Measurements from ENCODE around the gene PKD1L1.

PKD1L1 gene

DNA sequence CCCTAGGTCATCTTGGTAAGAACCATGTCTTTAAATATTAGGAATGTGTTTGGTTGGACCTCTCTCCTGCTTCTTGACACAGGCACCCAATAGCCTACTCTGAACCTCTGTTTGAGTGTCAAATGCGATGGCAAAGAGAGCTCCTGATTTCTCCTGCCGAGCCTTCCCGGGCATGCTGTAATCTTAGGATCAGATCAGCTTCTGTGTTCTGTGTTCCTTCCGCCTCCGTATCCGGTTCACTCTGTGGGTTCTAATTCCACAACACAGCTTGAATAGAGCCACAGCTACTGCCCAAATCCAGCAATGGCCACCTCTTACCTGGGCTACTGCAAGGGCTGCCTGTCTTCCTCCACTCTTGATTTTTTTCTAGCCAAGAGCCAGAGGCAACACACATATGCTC, 201.1 kb downstream of the PKD1L1 start:
- TF ChIP-seq ZC3H10 (CRISPR knock-in tag; IDR thresholded peaks at IDR 0.05) = no peak
- TF ChIP-seq OSR1 (CRISPR knock-in tag; IDR thresholded peaks at IDR 0.05) = no peak
- no peak for TF ChIP-seq PPARA (CRISPR knock-in tag; IDR thresholded peaks at IDR 0.05; ENCODE audit: borderline replicate concordance)
- TF ChIP-seq GLIS3 (CRISPR knock-in tag; IDR thresholded peaks at IDR 0.05) = no peak
- no peak for TF ChIP-seq TOX (CRISPR knock-in tag; IDR thresholded peaks at IDR 0.05; ENCODE audit: borderline replicate concordance)
- TF ChIP-seq ISL1 (CRISPR knock-in tag; IDR thresholded peaks at IDR 0.05) = no peak
- no peak for TF ChIP-seq BACH2 (CRISPR knock-in tag; IDR thresholded peaks at IDR 0.05; ENCODE audit: borderline replicate concordance)
- TF ChIP-seq CSDC2 (CRISPR knock-in tag; IDR thresholded peaks at IDR 0.05) = no peak
- TF ChIP-seq RARB (CRISPR knock-in tag; IDR thresholded peaks at IDR 0.05) = no peak
- no peak for TF ChIP-seq TCF4 (CRISPR knock-in tag; IDR thresholded peaks at IDR 0.05; ENCODE audit: borderline replicate concordance)
- TF ChIP-seq ZFP30 (CRISPR knock-in tag; IDR thresholded peaks at IDR 0.05) = no peak
- TF ChIP-seq ESRRG (CRISPR knock-in tag; IDR thresholded peaks at IDR 0.05) = no peak
- TF ChIP-seq, protein P1, sequence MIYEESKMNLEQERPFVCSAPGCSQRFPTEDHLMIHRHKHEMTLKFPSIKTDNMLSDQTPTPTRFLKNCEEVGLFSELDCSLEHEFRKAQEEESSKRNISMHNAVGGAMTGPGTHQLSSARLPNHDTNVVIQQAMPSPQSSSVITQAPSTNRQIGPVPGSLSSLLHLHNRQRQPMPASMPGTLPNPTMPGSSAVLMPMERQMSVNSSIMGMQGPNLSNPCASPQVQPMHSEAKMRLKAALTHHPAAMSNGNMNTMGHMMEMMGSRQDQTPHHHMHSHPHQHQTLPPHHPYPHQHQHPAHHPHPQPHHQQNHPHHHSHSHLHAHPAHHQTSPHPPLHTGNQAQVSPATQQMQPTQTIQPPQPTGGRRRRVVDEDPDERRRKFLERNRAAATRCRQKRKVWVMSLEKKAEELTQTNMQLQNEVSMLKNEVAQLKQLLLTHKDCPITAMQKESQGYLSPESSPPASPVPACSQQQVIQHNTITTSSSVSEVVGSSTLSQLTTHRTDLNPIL (CRISPR knock-in tag; IDR thresholded peaks at IDR 0.05; ENCODE audit: low read depth) = no peak
- no peak for TF ChIP-seq ARNTL (CRISPR knock-in tag; IDR thresholded peaks at IDR 0.05; ENCODE audit: borderline replicate concordance, low read depth)
- ATAC-seq = no peak; the same call in 2 of the 3 replicates

DNA sequence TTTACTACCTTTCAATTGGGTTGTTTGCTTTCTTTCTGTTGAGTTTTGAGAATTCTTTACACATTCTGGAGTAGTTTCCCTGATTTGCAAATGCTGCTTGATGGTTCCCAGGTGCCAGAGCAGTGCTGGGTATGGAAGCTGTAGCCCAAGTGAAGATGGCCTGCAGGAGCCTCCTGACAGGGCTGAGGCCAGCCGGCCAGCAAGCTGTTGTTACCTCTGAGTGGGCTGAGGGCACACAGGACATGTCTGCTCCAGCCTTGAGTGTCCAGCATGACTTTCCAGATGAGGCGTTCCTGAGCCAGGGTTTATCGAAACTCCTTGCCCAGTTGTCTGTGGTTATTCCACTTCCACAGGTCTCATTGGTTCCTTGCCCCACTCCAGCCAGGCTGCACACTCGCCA, 201.8 kb downstream of the PKD1L1 start:
- ATAC-seq = no peak
- no peak for TF ChIP-seq RARB (CRISPR knock-in tag; IDR thresholded peaks at IDR 0.05)
- TF ChIP-seq, protein P1 (CRISPR knock-in tag; IDR thresholded peaks at IDR 0.05; ENCODE audit: low read depth) = no peak
- no peak for TF ChIP-seq SNAI2 (CRISPR knock-in tag; IDR thresholded peaks at IDR 0.05)
- TF ChIP-seq TCF4 (CRISPR knock-in tag; IDR thresholded peaks at IDR 0.05; ENCODE audit: borderline replicate concordance) = no peak
- TF ChIP-seq BACH2 (CRISPR knock-in tag; IDR thresholded peaks at IDR 0.05; ENCODE audit: borderline replicate concordance) = no peak
- TF ChIP-seq OSR1 (CRISPR knock-in tag; IDR thresholded peaks at IDR 0.05) = no peak
- TF ChIP-seq PPARA (CRISPR knock-in tag; IDR thresholded peaks at IDR 0.05; ENCODE audit: borderline replicate concordance) = no peak
- TF ChIP-seq, protein P2, sequence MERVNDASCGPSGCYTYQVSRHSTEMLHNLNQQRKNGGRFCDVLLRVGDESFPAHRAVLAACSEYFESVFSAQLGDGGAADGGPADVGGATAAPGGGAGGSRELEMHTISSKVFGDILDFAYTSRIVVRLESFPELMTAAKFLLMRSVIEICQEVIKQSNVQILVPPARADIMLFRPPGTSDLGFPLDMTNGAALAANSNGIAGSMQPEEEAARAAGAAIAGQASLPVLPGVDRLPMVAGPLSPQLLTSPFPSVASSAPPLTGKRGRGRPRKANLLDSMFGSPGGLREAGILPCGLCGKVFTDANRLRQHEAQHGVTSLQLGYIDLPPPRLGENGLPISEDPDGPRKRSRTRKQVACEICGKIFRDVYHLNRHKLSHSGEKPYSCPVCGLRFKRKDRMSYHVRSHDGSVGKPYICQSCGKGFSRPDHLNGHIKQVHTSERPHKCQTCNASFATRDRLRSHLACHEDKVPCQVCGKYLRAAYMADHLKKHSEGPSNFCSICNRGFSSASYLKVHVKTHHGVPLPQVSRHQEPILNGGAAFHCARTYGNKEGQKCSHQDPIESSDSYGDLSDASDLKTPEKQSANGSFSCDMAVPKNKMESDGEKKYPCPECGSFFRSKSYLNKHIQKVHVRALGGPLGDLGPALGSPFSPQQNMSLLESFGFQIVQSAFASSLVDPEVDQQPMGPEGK (CRISPR knock-in tag; IDR thresholded peaks at IDR 0.05; ENCODE audit: borderline replicate concordance) = no peak
- no peak for TF ChIP-seq TOX (CRISPR knock-in tag; IDR thresholded peaks at IDR 0.05; ENCODE audit: borderline replicate concordance)
- TF ChIP-seq ZFP3 (CRISPR knock-in tag; IDR thresholded peaks at IDR 0.05) = no peak
- no peak for TF ChIP-seq ZNF8 (CRISPR knock-in tag; IDR thresholded peaks at IDR 0.05)
- no peak for TF ChIP-seq ESRRG (CRISPR knock-in tag; IDR thresholded peaks at IDR 0.05)

DNA sequence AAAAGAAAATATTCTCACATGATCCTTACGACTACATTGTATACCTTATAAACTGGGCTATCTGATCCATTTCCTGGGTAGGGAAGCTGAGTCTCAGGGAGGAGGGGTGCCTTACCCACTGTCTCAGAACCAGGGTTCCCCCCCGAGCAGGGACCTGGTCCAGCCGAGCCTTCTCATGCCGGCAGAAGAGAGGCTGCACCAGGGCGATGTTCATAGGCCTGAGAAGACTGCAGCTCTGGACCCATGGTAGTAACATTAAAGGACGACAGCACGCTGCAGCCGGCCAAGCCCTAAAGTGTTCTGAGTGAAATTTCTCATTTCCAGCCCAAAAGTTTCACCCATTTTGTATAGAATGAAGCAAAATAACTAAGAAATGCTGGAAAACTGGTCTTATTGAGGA, 203.4 kb downstream of the PKD1L1 start:
- no peak for ATAC-seq
- TF ChIP-seq ZNF70 (CRISPR knock-in tag; IDR thresholded peaks at IDR 0.05) (no peak), GLIS3 (CRISPR knock-in tag; IDR thresholded peaks at IDR 0.05) (no peak), ZFP3 (CRISPR knock-in tag; IDR thresholded peaks at IDR 0.05) (no peak), TOX (CRISPR knock-in tag; IDR thresholded peaks at IDR 0.05; ENCODE audit: borderline replicate concordance) (no peak), PPARA (CRISPR knock-in tag; IDR thresholded peaks at IDR 0.05; ENCODE audit: borderline replicate concordance) (no peak), TCF4 (CRISPR knock-in tag; IDR thresholded peaks at IDR 0.05; ENCODE audit: borderline replicate concordance) (no peak), ZC3H10 (CRISPR knock-in tag; IDR thresholded peaks at IDR 0.05) (no peak), OSR1 (CRISPR knock-in tag; IDR thresholded peaks at IDR 0.05) (no peak), ZNF565 (CRISPR knock-in tag; conservative IDR thresholded peaks at IDR 0.05; ENCODE audit: low read depth) (no peak), ARNTL (CRISPR knock-in tag; IDR thresholded peaks at IDR 0.05; ENCODE audit: borderline replicate concordance, low read depth) (no peak)
- TF ChIP-seq, protein P3, sequence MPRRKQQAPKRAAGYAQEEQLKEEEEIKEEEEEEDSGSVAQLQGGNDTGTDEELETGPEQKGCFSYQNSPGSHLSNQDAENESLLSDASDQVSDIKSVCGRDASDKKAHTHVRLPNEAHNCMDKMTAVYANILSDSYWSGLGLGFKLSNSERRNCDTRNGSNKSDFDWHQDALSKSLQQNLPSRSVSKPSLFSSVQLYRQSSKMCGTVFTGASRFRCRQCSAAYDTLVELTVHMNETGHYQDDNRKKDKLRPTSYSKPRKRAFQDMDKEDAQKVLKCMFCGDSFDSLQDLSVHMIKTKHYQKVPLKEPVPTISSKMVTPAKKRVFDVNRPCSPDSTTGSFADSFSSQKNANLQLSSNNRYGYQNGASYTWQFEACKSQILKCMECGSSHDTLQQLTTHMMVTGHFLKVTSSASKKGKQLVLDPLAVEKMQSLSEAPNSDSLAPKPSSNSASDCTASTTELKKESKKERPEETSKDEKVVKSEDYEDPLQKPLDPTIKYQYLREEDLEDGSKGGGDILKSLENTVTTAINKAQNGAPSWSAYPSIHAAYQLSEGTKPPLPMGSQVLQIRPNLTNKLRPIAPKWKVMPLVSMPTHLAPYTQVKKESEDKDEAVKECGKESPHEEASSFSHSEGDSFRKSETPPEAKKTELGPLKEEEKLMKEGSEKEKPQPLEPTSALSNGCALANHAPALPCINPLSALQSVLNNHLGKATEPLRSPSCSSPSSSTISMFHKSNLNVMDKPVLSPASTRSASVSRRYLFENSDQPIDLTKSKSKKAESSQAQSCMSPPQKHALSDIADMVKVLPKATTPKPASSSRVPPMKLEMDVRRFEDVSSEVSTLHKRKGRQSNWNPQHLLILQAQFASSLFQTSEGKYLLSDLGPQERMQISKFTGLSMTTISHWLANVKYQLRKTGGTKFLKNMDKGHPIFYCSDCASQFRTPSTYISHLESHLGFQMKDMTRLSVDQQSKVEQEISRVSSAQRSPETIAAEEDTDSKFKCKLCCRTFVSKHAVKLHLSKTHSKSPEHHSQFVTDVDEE (CRISPR knock-in tag; IDR thresholded peaks at IDR 0.05) = no peak
- TF ChIP-seq, protein P4, sequence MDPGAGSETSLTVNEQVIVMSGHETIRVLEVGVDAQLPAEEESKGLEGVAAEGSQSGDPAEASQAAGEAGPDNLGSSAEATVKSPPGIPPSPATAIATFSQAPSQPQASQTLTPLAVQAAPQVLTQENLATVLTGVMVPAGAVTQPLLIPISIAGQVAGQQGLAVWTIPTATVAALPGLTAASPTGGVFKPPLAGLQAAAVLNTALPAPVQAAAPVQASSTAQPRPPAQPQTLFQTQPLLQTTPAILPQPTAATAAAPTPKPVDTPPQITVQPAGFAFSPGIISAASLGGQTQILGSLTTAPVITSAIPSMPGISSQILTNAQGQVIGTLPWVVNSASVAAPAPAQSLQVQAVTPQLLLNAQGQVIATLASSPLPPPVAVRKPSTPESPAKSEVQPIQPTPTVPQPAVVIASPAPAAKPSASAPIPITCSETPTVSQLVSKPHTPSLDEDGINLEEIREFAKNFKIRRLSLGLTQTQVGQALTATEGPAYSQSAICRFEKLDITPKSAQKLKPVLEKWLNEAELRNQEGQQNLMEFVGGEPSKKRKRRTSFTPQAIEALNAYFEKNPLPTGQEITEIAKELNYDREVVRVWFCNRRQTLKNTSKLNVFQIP (CRISPR knock-in tag; IDR thresholded peaks at IDR 0.05; ENCODE audit: borderline replicate concordance, low read depth) = no peak
- TF ChIP-seq, protein P1 (CRISPR knock-in tag; IDR thresholded peaks at IDR 0.05; ENCODE audit: low read depth) = no peak
- TF ChIP-seq, protein P5, sequence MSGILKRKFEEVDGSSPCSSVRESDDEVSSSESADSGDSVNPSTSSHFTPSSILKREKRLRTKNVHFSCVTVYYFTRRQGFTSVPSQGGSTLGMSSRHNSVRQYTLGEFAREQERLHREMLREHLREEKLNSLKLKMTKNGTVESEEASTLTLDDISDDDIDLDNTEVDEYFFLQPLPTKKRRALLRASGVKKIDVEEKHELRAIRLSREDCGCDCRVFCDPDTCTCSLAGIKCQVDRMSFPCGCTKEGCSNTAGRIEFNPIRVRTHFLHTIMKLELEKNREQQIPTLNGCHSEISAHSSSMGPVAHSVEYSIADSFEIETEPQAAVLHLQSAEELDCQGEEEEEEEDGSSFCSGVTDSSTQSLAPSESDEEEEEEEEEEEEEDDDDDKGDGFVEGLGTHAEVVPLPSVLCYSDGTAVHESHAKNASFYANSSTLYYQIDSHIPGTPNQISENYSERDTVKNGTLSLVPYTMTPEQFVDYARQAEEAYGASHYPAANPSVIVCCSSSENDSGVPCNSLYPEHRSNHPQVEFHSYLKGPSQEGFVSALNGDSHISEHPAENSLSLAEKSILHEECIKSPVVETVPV (CRISPR knock-in tag; IDR thresholded peaks at IDR 0.05) = no peak
- TF ChIP-seq, protein P2 (CRISPR knock-in tag; IDR thresholded peaks at IDR 0.05; ENCODE audit: borderline replicate concordance) = no peak
